Memory B cell (primary cell): Measurements from ENCODE around the gene MYH8.

Experiments used
- ATAC-seq: fragments of 150-1000 bp; cut with Tn5 transposase; 2 replicates; pipeline ENCODE4 v1.10.0; 2021; ENCODE audit warnings: low read depth, mild to moderate bottlenecking, moderate library complexity
- DNase-seq, 2 donors: peaks; one replicate each; pipeline ENCODE4 v3.0.0; 2022; ENCODE audit warnings: low spot score in 2 of 2
- H3K27ac Mint-ChIP-seq: one replicate; pipeline ENCODE4 v1.8.0; 2022; ENCODE audit warnings: mild to moderate bottlenecking, moderate library complexity, mixed read lengths
- H3K27me3 Mint-ChIP-seq: one replicate; pipeline ENCODE4 v1.8.0; 2022; ENCODE audit warnings: mixed read lengths
- H3K36me3 Mint-ChIP-seq: one replicate; pipeline ENCODE4 v1.8.0; 2022; ENCODE audit warnings: mild to moderate bottlenecking, mixed read lengths
- H3K4me1 Mint-ChIP-seq: one replicate; pipeline ENCODE4 v1.8.0; 2022; ENCODE audit warnings: mixed read lengths
- H3K4me3 Mint-ChIP-seq: one replicate; pipeline ENCODE4 v1.8.0; 2022; ENCODE audit warnings: mild to moderate bottlenecking, moderate library complexity, mixed read lengths
- H3K9me3 Mint-ChIP-seq: one replicate; pipeline ENCODE4 v1.8.0; 2022; ENCODE audit warnings: mixed read lengths

The MYH8 gene

GRCh38 chr17:10357768-10358167 lies 64.0 kb downstream of the MYH8 start:
- no peak for ATAC-seq
- Mint-ChIP-seq H3K4me1 (no peaks in the 10 kb centered on the region), H3K27ac (no peak overlapping the region), H3K4me3 (no peak overlapping the region), H3K36me3 (no peaks in the 10 kb centered on the region), H3K9me3 (no peaks in the 10 kb centered on the region), H3K27me3 (peaks cover 5% of the 10 kb centered on the region)
- no peak for DNase-seq

- DNase-seq = no peak
- Mint-ChIP-seq H3K27me3 (peaks cover 2% of the 10 kb centered on the region), H3K4me3 (no peak overlapping the region), H3K27ac (no peak overlapping the region), H3K4me1 (no peaks in the 10 kb centered on the region), H3K36me3 (no peaks in the 10 kb centered on the region), H3K9me3 (no peaks in the 10 kb centered on the region)
- ATAC-seq = no peak
These were observed 67.1 kb downstream of the MYH8 start for GRCh38 chr17:10354651-10355050.

GRCh38 chr17:10352893-10353292 lies 68.9 kb downstream of the MYH8 start:
- H3K4me1 Mint-ChIP-seq = no peaks in the 10 kb centered on the region
- H3K36me3 Mint-ChIP-seq = no peaks in the 10 kb centered on the region
- DNase-seq (no peak), ATAC-seq (no peak)
- H3K27me3 Mint-ChIP-seq = peaks cover 2% of the 10 kb centered on the region
- H3K27ac Mint-ChIP-seq = no peak overlapping the region
- H3K4me3 Mint-ChIP-seq = no peak overlapping the region
- no peaks in the 10 kb centered on the region for H3K9me3 Mint-ChIP-seq

GRCh38 chr17:10349403-10349802 lies 72.3 kb downstream of the MYH8 start:
- DNase-seq (no peak), ATAC-seq (no peak)
- H3K27me3 Mint-ChIP-seq = peaks cover 3% of the 10 kb centered on the region

GRCh38 chr17:10344816-10345215 lies 76.9 kb downstream of the MYH8 start:
- Mint-ChIP-seq H3K27ac (no peak overlapping the region), H3K4me3 (no peak overlapping the region), H3K4me1 (no peaks in the 10 kb centered on the region), H3K9me3 (no peaks in the 10 kb centered on the region), H3K36me3 (no peaks in the 10 kb centered on the region), H3K27me3 (peaks cover 3% of the 10 kb centered on the region)
- no peak for ATAC-seq
- DNase-seq = no peak

More at GRCh38 chr17:10349403-10349802, 72.3 kb downstream of the MYH8 start:
- Mint-ChIP-seq H3K4me3 (no peak overlapping the region), H3K27ac (no peak overlapping the region), H3K36me3 (no peaks in the 10 kb centered on the region), H3K9me3 (no peaks in the 10 kb centered on the region), H3K4me1 (no peaks in the 10 kb centered on the region)
